Stomach smooth muscle (tissue), 2 donors: ENCODE measurements around the gene L3MBTL4.

ENCODE experiments used
- H3K27ac ChIP-seq: one replicate; pipeline ENCODE4 v1.7.0; 2013; ENCODE audit warnings: mild to moderate bottlenecking, low read length, inconsistent platforms
- H3K27me3 ChIP-seq, 2 donors: one replicate each; pipeline ENCODE4 v1.7.0; 2013; ENCODE audit warnings: low read length in 2 of 2; ENCODE audit not compliant: insufficient read depth in 2 of 2, control insufficient read depth in 1 of 2
- H3K36me3 ChIP-seq, 2 donors: one replicate each; pipeline ENCODE4 v1.7.0; 2013; ENCODE audit warnings: low read length in 2 of 2; ENCODE audit not compliant: control insufficient read depth in 2 of 2, insufficient read depth in 2 of 2
- H3K4me1 ChIP-seq: one replicate; pipeline ENCODE4 v1.7.0; 2013; ENCODE audit warnings: low read length; ENCODE audit not compliant: control insufficient read depth, insufficient read depth
- H3K4me3 ChIP-seq, 2 donors: one replicate each; pipeline ENCODE4 v1.7.0; 2013; ENCODE audit warnings: low read length in 2 of 2
- H3K9ac ChIP-seq, 2 donors: one replicate each; pipeline ENCODE4 v1.7.0; 2013; ENCODE audit warnings: low read length in 2 of 2, mild to moderate bottlenecking in 1 of 2
- H3K9me3 ChIP-seq, 2 donors: one replicate each; pipeline ENCODE4 v1.7.0; 2013; ENCODE audit warnings: low read length in 2 of 2; ENCODE audit not compliant: control insufficient read depth in 2 of 2
- donor health status: healthy.
- donor health status: Pancreatic carcinoma.

L3MBTL4 gene

GRCh38 chr18:6365385-6365784 is 49.3 kb downstream of the L3MBTL4 start:
- Histone ChIP-seq H3K4me3 (no peak overlapping the region), H3K27me3 (no peaks in the 10 kb centered on the region), H3K36me3 (no peaks in the 10 kb centered on the region), H3K9me3 (no peaks in the 10 kb centered on the region), H3K27ac (no peak overlapping the region), H3K9ac (no peak overlapping the region), H3K4me1 (peaks cover 3% of the 10 kb centered on the region)

GRCh38 chr18:6363216-6363615 is 51.5 kb downstream of the L3MBTL4 start:
- Histone ChIP-seq H3K4me3 (no peak overlapping the region), H3K27ac (no peak overlapping the region)

DNA sequence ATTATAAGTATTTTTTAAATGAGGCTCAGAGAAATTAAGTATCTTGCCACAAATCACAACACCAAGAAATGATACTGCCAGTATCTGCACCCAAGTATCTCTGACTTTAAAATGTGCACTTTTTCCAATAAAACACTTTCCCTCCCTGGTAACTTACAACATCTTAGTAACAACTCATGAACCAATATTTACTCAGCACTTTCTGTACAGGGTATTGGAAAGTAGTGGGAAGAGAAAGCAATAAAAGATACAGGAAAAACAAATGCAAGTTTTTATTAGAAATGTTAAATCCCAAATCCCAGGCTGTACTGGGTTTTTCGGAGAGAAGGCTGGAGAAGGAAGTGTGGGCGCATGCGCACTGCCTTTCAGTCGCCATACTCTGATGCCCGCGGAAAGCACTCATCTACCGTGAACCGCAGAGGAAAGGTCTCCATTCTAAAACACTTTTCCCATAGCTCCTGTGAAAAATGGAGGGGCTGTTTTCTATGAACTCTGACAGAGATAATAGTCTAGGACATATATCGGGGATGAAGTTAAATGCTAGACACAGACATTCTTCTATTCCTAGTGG is 52.1 kb downstream of the L3MBTL4 start:
- no peak overlapping the region for H3K9ac ChIP-seq
- no peak overlapping the region for H3K4me3 ChIP-seq
- H3K4me1 ChIP-seq = no peaks in the 10 kb centered on the region
- H3K27me3 ChIP-seq = no peaks in the 10 kb centered on the region
- H3K27ac ChIP-seq = no peak overlapping the region
- no peaks in the 10 kb centered on the region for H3K36me3 ChIP-seq
- H3K9me3 ChIP-seq = no peaks in the 10 kb centered on the region

More at GRCh38 chr18:6363216-6363615, 51.5 kb downstream of the L3MBTL4 start:
- Histone ChIP-seq H3K4me1 (no peaks in the 10 kb centered on the region), H3K36me3 (no peaks in the 10 kb centered on the region), H3K9me3 (no peaks in the 10 kb centered on the region), H3K9ac (no peak overlapping the region), H3K27me3 (no peaks in the 10 kb centered on the region)

DNA sequence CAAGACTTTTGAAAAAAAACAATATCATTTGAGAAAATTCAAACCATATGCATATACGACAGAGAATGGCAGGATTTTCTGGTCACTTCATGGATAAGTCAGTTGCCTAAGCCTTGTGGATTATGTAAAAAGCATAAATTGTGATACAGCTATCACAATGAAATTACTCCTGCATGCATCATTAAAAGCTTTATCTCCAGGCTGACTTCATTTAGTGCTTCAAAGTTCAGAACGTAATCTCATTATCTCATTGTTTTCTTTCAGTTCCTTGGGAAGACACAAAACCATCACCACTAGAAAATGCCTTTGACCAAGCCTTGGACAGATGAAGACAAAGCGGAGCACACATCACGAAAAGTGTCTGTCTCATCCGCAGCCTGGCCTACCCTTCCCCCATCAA is 57.0 kb downstream of the L3MBTL4 start:
- Histone ChIP-seq H3K27me3 (no peaks in the 10 kb centered on the region), H3K36me3 (no peaks in the 10 kb centered on the region), H3K9ac (no peak overlapping the region), H3K27ac (no peak overlapping the region), H3K4me3 (no peak overlapping the region), H3K4me1 (no peaks in the 10 kb centered on the region), H3K9me3 (no peaks in the 10 kb centered on the region)

- Histone ChIP-seq H3K36me3 (no peaks in the 10 kb centered on the region), H3K27ac (no peak overlapping the region), H3K9ac (no peak overlapping the region), H3K4me3 (no peak overlapping the region), H3K4me1 (no peaks in the 10 kb centered on the region), H3K27me3 (no peaks in the 10 kb centered on the region), H3K9me3 (no peaks in the 10 kb centered on the region)
Observed at GRCh38 chr18:6355789-6356589, 58.7 kb downstream of the L3MBTL4 start.

GRCh38 chr18:6352275-6352674 is 62.4 kb downstream of the L3MBTL4 start:
- H3K27me3 ChIP-seq = no peaks in the 10 kb centered on the region
- H3K9ac ChIP-seq = no peak overlapping the region
- no peaks in the 10 kb centered on the region for H3K9me3 ChIP-seq
- H3K4me3 ChIP-seq = no peak overlapping the region
- H3K27ac ChIP-seq = no peak overlapping the region
- no peaks in the 10 kb centered on the region for H3K4me1 ChIP-seq
- no peaks in the 10 kb centered on the region for H3K36me3 ChIP-seq

DNA sequence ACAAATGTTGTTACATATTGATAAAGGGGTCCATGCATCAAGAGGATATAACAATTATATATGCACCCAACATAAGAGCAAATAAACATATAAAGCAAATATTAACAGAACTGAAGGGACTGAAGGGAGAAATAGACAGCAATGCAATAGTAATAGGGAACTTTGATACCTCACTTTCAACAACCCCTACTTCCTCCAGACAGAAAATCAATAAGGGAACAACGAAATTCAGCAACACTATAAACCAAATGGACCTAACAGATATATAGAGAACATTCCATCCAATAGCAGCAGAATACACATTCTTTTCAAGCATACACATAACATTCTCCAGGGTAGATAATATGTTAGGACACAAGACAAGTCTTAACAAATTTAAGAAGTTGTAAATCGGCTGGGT is 71.7 kb downstream of the L3MBTL4 start:
- Histone ChIP-seq H3K9ac (no peak overlapping the region), H3K4me3 (no peak overlapping the region), H3K9me3 (peaks cover 0 to 8% of the 10 kb centered on the region in 2 donors), H3K27me3 (no peaks in the 10 kb centered on the region), H3K36me3 (no peaks in the 10 kb centered on the region), H3K27ac (no peak overlapping the region), H3K4me1 (no peaks in the 10 kb centered on the region)

DNA sequence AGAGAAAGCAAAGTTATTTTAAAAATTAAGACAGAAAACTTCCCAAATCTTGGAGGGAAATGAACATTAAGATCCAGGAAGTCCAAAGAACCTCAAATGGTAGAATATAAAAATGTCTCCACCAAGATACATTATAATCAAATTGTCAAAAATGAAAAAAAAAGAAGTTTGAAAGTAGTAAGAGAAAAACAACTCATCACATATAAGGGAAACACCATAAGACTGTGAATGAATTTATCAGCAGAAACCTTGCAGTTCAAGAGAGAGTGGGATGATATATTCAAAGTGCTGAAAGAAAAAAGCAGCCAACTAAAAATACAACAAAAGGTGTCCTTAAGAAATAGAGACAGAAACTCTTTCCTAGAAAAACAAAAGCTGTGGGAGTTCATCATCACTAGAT is 73.0 kb downstream of the L3MBTL4 start:
- Histone ChIP-seq H3K27ac (no peak overlapping the region), H3K36me3 (no peaks in the 10 kb centered on the region), H3K4me3 (no peak overlapping the region), H3K27me3 (no peaks in the 10 kb centered on the region), H3K4me1 (no peaks in the 10 kb centered on the region), H3K9me3 (peaks cover 0 to 8% of the 10 kb centered on the region in 2 donors), H3K9ac (no peak overlapping the region)

GRCh38 chr18:6341303-6341702 is 73.4 kb downstream of the L3MBTL4 start:
- H3K27ac ChIP-seq = no peak overlapping the region
- no peak overlapping the region for H3K4me3 ChIP-seq
- H3K4me1 ChIP-seq = no peaks in the 10 kb centered on the region
- H3K36me3 ChIP-seq = no peaks in the 10 kb centered on the region
- H3K27me3 ChIP-seq = no peaks in the 10 kb centered on the region
- peaks cover 0 to 8% of the 10 kb centered on the region in 2 donors for H3K9me3 ChIP-seq
- H3K9ac ChIP-seq = no peak overlapping the region

DNA sequence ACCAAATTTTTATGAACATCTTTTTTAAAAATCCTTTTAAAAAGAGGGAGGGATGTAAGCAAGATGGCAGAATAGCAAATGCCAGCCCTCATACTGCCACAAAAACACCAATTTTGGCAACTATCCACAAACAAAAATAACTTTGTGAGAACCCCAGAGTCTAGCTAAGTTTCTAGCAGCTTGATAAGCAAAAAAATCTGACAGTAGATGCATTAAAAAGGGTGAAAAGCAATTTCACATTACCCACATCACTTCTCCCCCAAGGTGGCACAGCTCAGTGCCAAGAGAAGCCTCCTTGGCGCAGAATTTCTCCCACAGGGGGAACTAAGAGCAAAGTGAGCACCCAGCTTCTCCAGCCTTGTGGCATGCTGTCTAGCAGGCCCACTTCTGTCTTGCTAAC is 74.6 kb downstream of the L3MBTL4 start:
- no peak overlapping the region for H3K27ac ChIP-seq
- H3K27me3 ChIP-seq = no peaks in the 10 kb centered on the region
- no peak overlapping the region for H3K9ac ChIP-seq
- no peaks in the 10 kb centered on the region for H3K36me3 ChIP-seq
- H3K9me3 ChIP-seq = peaks cover 0 to 8% of the 10 kb centered on the region in 2 donors
- H3K4me1 ChIP-seq = no peaks in the 10 kb centered on the region
- H3K4me3 ChIP-seq = no peak overlapping the region

DNA sequence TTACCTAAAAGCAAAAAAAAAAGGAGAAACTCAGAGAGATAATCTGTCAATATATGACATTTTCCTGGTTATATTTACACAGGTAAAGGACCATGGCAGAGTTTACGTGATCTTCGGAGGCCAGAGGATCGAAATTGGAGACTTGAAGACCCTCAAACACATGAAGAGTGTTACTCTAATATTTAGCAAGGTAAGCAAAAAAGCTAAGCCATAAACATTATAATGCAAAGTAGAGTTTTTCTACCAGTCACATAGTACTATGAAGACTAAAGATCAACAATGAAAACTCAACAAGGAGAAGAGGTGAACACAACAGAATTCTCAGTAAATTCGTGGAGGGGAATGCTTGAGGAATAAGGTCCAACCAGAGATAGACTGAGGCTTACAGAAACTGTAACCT is 78.5 kb downstream of the L3MBTL4 start:
- H3K4me1 ChIP-seq = no peaks in the 10 kb centered on the region
- H3K36me3 ChIP-seq = no peaks in the 10 kb centered on the region
- H3K9me3 ChIP-seq = peaks cover 0 to 6% of the 10 kb centered on the region in 2 donors
- H3K27ac ChIP-seq = no peak overlapping the region
- H3K9ac ChIP-seq = no peak overlapping the region
- no peak overlapping the region for H3K4me3 ChIP-seq
- no peaks in the 10 kb centered on the region for H3K27me3 ChIP-seq
